CD4-positive, alpha-beta T cell treated with Interleukin-21 for 1 hour (primary cell): ENCODE measurements around the gene KRT25.
"Not testable (repeated sequence)": the region's sequence is repeated elsewhere in the genome, so short reads cannot be mapped to it uniquely, and the experiment has no call there.

ENCODE experiments used
- DNase-seq: peaks from one replicate; pipeline ENCODE4 v3.0.0-alpha.2; 2020

The KRT25 gene

DNA sequence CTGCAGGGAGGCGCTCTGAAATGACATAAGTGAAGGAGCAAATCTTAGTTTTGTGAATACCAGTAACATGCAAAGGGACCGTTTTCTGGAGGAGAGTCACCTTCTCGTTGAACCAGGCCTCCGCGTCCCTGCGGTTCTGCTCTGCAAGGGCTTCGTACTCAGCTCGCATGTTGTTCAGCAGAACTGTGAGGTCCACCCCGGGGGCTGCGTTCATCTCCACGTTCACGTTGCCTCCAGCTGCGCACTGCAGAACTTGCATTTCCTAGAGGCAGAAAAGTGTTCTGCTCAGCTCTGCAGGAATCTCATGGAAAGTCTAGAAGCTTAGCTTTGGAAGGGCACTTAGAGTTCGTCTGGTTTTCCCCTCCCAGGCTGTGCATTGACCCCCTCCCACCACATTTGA is 4.1 kb downstream of the KRT25 start:
- no peak for DNase-seq

DNA sequence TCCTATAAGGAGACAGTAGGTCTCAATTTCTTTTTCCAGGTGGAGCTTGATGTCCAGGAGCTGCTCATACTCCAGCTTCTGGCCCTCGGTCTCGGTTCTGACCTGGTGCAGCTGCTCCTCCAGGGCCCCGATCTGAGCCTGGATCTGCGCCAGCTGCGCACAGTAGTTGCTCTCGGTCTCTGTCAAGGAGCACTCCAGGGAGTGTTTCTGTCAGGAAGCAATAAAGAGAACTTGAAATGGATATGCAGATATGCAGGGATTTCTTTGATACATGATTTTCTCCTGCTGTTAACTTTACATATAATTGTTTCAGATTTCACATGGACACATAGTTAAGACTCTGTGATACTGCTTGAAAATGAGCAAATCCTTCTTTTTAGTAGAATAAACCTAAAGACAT is 4.7 kb downstream of the KRT25 start:
- no peak for DNase-seq

DNA sequence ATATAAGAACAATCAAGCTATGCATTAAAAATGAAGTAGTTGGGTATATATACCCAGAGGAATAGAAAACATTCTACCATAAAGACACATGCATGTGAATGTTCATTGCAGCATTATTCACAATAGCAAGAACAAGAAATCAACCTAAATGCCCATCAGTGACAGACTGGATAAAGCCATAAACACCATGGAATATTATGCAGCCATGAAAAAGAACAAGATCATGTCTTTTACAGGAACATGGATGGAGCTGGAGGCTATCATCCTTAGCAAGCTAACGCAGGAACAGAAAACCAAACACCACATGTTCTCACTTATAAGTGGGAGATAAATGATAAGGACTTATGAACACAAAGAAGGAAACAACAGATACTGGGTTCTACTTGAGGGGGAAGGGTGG is 6.5 kb downstream of the KRT25 start:
- not testable (repeated sequence) for DNase-seq

DNA sequence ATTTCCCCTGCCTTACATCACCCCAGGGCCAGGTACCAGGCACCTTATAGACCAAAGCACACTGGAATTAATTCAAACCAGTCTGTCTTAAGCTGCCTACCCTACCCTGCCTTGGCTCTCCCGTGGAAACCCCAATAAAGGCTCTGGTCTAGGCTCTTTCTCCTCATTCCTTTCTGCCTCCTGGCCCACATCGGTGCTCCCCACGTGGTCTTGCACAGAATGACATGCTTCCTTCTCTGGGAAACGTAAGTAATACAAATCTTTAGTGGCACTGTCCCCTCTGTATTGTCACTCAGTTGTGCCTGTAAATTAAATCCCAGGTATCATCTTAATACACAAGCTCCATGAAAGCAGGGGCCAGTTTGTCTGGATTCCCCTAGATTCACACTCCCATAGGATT is 16.6 kb downstream of the KRT25 start:
- no peak for DNase-seq

- DNase-seq: no peak
Observed at GRCh38 chr17:40735016-40735415, 20.1 kb downstream of the KRT25 start.

- DNase-seq: no peak
Observed at GRCh38 chr17:40734018-40734417, 21.1 kb downstream of the KRT25 start.

DNA sequence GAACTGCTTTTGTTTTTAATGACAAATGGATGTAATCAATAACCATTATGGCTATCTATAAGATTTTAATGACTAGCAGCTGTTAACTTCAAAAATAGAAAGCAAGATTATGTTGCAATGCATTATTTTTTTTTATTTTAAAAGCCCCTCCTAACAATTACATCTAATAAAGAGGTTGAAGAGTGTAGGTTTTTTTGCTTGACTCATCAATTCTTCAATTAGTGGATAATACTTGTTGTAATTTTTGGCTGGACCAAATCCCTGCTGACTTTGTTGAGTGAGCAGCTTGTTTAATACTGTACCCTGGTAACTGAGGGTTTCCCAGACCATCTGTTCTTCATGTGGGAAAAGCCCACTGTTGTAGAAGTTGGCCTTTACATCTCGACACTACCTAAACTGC is 24.2 kb downstream of the KRT25 start:
- DNase-seq: no peak

DNA sequence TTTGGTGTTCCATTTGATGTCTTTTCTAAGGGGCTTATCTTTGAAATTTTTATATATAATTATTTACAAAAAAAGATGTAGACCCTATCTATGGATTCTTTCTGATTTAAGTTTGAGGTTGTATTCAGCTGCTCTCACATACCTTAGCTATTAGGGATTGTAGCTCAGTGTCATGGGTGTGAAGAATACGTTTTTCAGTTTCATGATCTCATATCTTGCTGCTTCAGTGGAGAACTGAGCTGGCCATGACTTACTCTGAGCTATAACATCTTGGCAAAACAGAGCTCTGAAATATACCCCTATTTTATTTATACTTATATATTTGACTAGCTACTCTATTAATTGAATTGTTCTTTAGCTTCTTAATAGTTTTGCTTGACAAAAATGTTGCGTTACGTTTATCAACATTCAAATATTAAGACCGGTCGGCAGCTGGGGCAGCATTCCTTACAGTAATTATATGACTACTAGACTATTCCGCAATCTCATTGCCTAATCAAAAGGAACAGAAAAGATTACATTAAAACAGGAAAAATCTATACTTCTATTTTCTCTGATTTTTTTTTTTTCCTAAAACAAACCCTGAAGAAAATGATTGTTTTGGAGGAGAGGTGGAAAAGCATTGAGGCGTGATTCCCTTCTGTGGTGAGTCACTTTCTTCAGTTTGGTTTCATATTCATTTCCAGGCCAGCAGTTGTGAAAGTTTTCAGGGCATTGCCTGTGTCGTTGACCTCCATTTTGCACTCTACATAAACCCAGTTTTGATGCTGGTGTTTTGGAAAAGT is 27.5 kb downstream of the KRT25 start:
- no peak for DNase-seq

DNA sequence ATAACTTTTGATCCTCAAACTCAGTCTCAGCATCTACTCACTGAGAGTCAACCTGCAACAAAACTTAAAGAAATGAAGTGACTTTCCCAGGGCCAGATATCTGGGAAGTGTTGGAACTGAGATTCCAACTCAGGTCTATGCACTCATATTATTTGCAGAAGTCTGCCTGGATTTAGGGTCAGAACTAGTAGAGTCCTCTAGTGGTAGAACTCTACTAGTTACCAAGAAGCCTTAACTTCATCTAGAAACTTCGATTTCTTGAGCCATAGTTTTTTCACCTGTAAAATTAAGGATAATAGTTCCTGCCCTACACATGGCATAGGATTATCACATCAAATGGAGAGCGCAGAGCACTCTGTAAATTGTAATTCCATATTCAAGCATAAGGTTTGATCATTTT is 28.2 kb downstream of the KRT25 start:
- peak; percentile 14 for DNase-seq

DNA sequence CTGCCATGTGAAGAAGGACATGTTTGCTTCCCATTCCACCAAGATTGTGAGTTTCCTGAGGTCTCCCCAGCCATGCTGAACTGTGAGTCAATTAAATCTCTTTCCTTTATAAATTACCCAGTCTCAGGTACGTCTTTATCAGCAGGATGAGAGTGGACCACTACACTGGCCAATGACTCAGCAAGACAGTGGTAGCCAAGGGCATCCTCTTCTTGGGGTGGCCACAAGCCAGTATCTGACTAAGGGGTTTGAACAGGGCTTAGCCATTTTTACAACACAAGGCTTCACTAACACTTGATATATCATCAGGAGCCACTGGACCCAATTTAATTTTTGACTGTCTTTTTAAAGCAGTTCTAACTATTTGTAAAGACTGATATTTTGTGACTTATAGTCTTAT is 30.5 kb downstream of the KRT25 start:
- DNase-seq: no peak

- DNase-seq: no peak
Observed at GRCh38 chr17:40722241-40722640, 32.9 kb downstream of the KRT25 start.

DNA sequence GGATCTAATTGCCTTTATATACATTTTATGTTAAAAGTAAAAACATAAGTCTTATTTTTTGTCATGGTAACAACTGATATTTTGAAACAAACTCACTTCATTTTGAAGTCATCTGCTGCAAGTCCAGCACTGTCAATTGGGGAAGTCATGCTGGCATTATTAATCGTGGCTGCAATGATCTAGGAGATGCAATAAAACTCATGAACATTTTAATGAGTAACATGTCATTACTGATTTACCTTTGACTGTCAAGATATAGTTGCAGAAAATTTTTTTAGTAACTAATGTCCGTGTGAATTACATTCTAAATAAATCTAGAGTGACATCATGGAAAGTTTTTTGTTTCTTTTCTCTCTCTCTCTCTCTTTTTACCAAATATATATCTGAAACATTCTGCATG is 34.2 kb downstream of the KRT25 start:
- no peak for DNase-seq

GRCh38 chr17:40718930-40719329 is 36.2 kb downstream of the KRT25 start:
- no peak for DNase-seq

DNA sequence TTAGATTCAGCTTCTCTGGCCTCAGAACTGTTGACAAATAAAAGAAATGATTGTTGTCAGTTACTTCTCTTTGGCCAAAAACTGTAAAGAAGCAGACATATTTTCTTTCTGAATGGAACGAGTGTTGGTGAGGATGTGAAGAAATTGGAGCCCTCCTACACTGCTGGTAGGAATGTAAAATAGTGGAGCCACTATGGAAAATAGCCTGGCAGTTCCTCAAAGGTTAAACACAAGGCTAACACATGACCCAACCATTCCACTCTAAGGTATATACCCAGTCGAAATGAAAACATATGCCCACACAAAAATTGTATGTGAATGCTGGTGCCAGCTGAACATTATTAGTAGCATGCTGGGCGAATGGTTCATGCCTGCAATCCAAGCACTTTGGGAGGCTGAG is 37.4 kb downstream of the KRT25 start:
- no peak for DNase-seq

- no peak for DNase-seq
Observed at GRCh38 chr17:40714473-40714872, 40.7 kb downstream of the KRT25 start.

- DNase-seq: no peak
Observed at GRCh38 chr17:40707745-40708144, 47.4 kb downstream of the KRT25 start.

DNA sequence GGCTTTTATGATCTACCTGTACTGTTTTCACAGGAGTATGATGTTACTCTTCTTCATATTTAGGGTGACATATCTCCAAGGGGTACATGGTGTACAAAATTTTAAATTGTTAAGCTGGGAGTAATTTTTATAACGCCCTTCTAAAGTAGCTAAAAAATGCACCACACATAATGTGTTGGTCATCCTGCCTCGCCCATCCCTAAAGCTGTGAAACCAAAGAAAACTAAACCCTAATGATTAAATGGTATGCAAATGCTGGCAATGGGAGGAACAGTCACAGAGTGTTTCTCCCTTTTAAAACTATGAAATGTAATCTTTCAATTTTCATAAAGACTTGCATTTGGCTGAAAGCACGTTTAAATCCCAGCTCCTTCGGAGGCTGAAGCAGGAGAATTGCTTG is 49.5 kb downstream of the KRT25 start:
- DNase-seq: no peak

- DNase-seq: no peak
Observed at GRCh38 chr17:40703652-40704051, 51.5 kb downstream of the KRT25 start, which contains the start of gene KRT24. Gene KRT24 (minus strand): TSS chr17:40703752. CDS start chr17:40703693, 59 bp downstream.

- DNase-seq: no peak
Observed at GRCh38 chr17:40702271-40702670, 52.9 kb downstream of the KRT25 start.

- no peak for DNase-seq
Observed at GRCh38 chr17:40699853-40700252, 55.3 kb downstream of the KRT25 start.

- no peak for DNase-seq
Observed at GRCh38 chr17:40699371-40699770, 55.8 kb downstream of the KRT25 start.
